HK-2 (cell line): ENCODE results near the gene TNKS2.
"Not testable (repeated sequence)": the region's sequence is repeated elsewhere in the genome, so short reads cannot be mapped to it uniquely, and the experiment has no call there.

Source experiments
- DNase-seq: peaks from one replicate; pipeline ENCODE4 v3.0.0-alpha.2; 2018; ENCODE audit not compliant: unreplicated experiment

TNKS2 gene

GRCh38 chr10:91797874-91798648 is at the start of gene TNKS2:
TNKS2 (plus strand) TSS chr10:91798426; CDS start chr10:91798691, 265 bp downstream.
- peak; percentile 97 for DNase-seq

GRCh38 chr10:91749592-91749991 is 48.6 kb upstream of the TNKS2 start:
- not testable (repeated sequence) for DNase-seq

GRCh38 chr10:91756286-91756685 is 41.9 kb upstream of the TNKS2 start:
- no peak for DNase-seq

GRCh38 chr10:91758303-91759146 is 39.7 kb upstream of the TNKS2 start:
- DNase-seq, result no peak

GRCh38 chr10:91759581-91759986 is 38.6 kb upstream of the TNKS2 start:
- no peak for DNase-seq

- DNase-seq, result no peak
Measured at GRCh38 chr10:91761721-91762120, 36.5 kb upstream of the TNKS2 start.

- DNase-seq, result no peak
Measured at GRCh38 chr10:91762878-91763277, 35.3 kb upstream of the TNKS2 start.

GRCh38 chr10:91766676-91767075 is 31.6 kb upstream of the TNKS2 start:
- no peak for DNase-seq

GRCh38 chr10:91768123-91768522 is 30.1 kb upstream of the TNKS2 start:
- DNase-seq, result no peak

- DNase-seq, result no peak
Measured at GRCh38 chr10:91771907-91772306, 26.3 kb upstream of the TNKS2 start.

- DNase-seq, result no peak
Measured at GRCh38 chr10:91772461-91772860, 25.8 kb upstream of the TNKS2 start.

- no peak for DNase-seq
Measured at GRCh38 chr10:91772869-91773268, 25.4 kb upstream of the TNKS2 start.

- no peak for DNase-seq
Measured at GRCh38 chr10:91774571-91774970, 23.7 kb upstream of the TNKS2 start.

GRCh38 chr10:91775731-91776130 is 22.5 kb upstream of the TNKS2 start:
- no peak for DNase-seq

- no peak for DNase-seq
Measured at GRCh38 chr10:91776266-91776665, 22.0 kb upstream of the TNKS2 start.

GRCh38 chr10:91778485-91778884 is 19.7 kb upstream of the TNKS2 start:
- no peak for DNase-seq

GRCh38 chr10:91779011-91779605 is 19.1 kb upstream of the TNKS2 start:
- no peak for DNase-seq

- DNase-seq, result no peak
Measured at GRCh38 chr10:91782539-91782938, 15.7 kb upstream of the TNKS2 start.

GRCh38 chr10:91785830-91786229 is 12.4 kb upstream of the TNKS2 start:
- DNase-seq, result no peak

- DNase-seq, result no peak
Measured at GRCh38 chr10:91787258-91787657, 11.0 kb upstream of the TNKS2 start.

GRCh38 chr10:91787810-91788209 is 10.4 kb upstream of the TNKS2 start:
- no peak for DNase-seq

GRCh38 chr10:91788527-91788926 is 9.7 kb upstream of the TNKS2 start:
- DNase-seq, result no peak
